GM23338 (cell line): ENCODE results near the gene MTFR1L. TPM values are rescaled to one million over a fixed set of nuclear protein-coding genes. Genes with fewer than 3 reads are reported as not detected.

ENCODE experiments used
- ATAC-seq: fragments of 200-7000 bp; cut with Tn5 transposase; 3 replicates; pipeline ENCODE4 v1.9.1; 2020
- DNase-seq: peaks from one replicate; pipeline ENCODE4 v3.0.0-alpha.2; 2015; ENCODE audit warnings: low spot score
- H2AFZ ChIP-seq: fragments of 200-600 bp; sonication (generic); 2 replicates; pipeline ENCODE4 v1.8.0; 2016; ENCODE audit warnings: antibody characterized with exemption, mild to moderate bottlenecking, moderate library complexity
- H3F3A ChIP-seq: fragments of 200-600 bp; sonication (generic); replicated peaks from 2 replicates; pipeline ENCODE4 v1.8.0; 2017; ENCODE audit warnings: antibody characterized with exemption, mixed run types, low read depth
- H3K27ac ChIP-seq: fragments of 200-600 bp; sonication (generic); 2 replicates; pipeline ENCODE4 v1.6.1; 2016; ENCODE audit warnings: low read depth
- H3K27me3 ChIP-seq: fragments of 200-600 bp; sonication (generic); 2 replicates; pipeline ENCODE4 v1.8.0; 2016; ENCODE audit warnings: mild to moderate bottlenecking, mixed run types, moderate library complexity; ENCODE audit not compliant: insufficient read depth
- H3K36me3 ChIP-seq: fragments of 200-600 bp; sonication (generic); 2 replicates; pipeline ENCODE4 v1.8.0; 2016; ENCODE audit warnings: mild to moderate bottlenecking; ENCODE audit not compliant: insufficient read depth
- H3K4me1 ChIP-seq: fragments of 200-600 bp; sonication (generic); 2 replicates; pipeline ENCODE4 v1.8.0; 2016; ENCODE audit warnings: mild to moderate bottlenecking, moderate library complexity; ENCODE audit not compliant: insufficient read depth
- H3K4me2 ChIP-seq: fragments of 200-600 bp; sonication (generic); 2 replicates; pipeline ENCODE4 v1.7.1; 2017; ENCODE audit warnings: mixed run types
- H3K4me3 ChIP-seq: fragments of 200-600 bp; sonication (generic); 2 replicates; pipeline ENCODE4 v1.6.1; 2016; ENCODE audit warnings: mixed run types
- H3K79me2 ChIP-seq: fragments of 200-600 bp; sonication (generic); replicated peaks from 2 replicates; pipeline ENCODE4 v1.8.0; 2017; ENCODE audit warnings: mild to moderate bottlenecking; ENCODE audit not compliant: insufficient read depth
- H3K9me2 ChIP-seq: fragments of 200-600 bp; sonication (generic); 2 replicates; pipeline ENCODE4 v1.8.0; 2017; ENCODE audit not compliant: insufficient read depth
- H4K20me1 ChIP-seq: fragments of 200-600 bp; sonication (generic); replicated peaks from 2 replicates; pipeline ENCODE4 v1.8.0; 2017; ENCODE audit warnings: mild to moderate bottlenecking; ENCODE audit not compliant: insufficient read depth
- H3K27ac Mint-ChIP-seq: 2 replicates; pipeline ENCODE4 v1.8.0; 2020; ENCODE audit warnings: inconsistent platforms, mild to moderate bottlenecking, moderate library complexity, mixed read lengths
- H3K27me3 Mint-ChIP-seq: 3 replicates; pipeline ENCODE4 v1.8.0; 2022; ENCODE audit warnings: low read depth, mild to moderate bottlenecking, moderate library complexity, mixed read lengths, inconsistent platforms; ENCODE audit not compliant: insufficient read depth, poor library complexity
- H3K36me3 Mint-ChIP-seq: 3 replicates; pipeline ENCODE4 v1.8.0; 2021; ENCODE audit warnings: low read depth, mild to moderate bottlenecking, inconsistent platforms, moderate library complexity, mixed read lengths
- H3K4me1 Mint-ChIP-seq: 3 replicates; pipeline ENCODE4 v1.8.0; 2020; ENCODE audit warnings: mild to moderate bottlenecking, inconsistent platforms, mixed read lengths
- H3K4me3 Mint-ChIP-seq: 3 replicates; pipeline ENCODE4 v1.8.0; 2021; ENCODE audit warnings: moderate library complexity, mild to moderate bottlenecking, inconsistent platforms, mixed read lengths
- H3K9me3 Mint-ChIP-seq: 3 replicates; pipeline ENCODE4 v1.8.0; 2020; ENCODE audit warnings: moderate library complexity, mild to moderate bottlenecking, inconsistent platforms, mixed read lengths
- CREB1 ChIP-seq: fragments of 250-450 bp; sonication (Bioruptor Pico); IDR thresholded peaks from 2 replicates; pipeline ENCODE4 v1.5.0; 2020; ENCODE audit warnings: low read depth, mild to moderate bottlenecking, moderate library complexity
- EZH2 ChIP-seq: fragments of 200-600 bp; sonication (generic); IDR thresholded peaks from one replicate; pipeline ENCODE4 v1.8.0; 2017; ENCODE audit warnings: antibody characterized with exemption, mild to moderate bottlenecking, low read depth; ENCODE audit not compliant: unreplicated experiment
- EZH2phosphoT487 ChIP-seq: fragments of 200-600 bp; sonication (generic); IDR thresholded peaks from one replicate; pipeline ENCODE4 v1.8.1; 2018; ENCODE audit warnings: antibody characterized with exemption; ENCODE audit not compliant: unreplicated experiment
- JUNB ChIP-seq: IDR thresholded peaks from one replicate; pipeline ENCODE4 v1.6.1; 2016; ENCODE audit warnings: antibody characterized with exemption; ENCODE audit not compliant: unreplicated experiment
- POLR2AphosphoS5 ChIP-seq: IDR thresholded peaks from 2 replicates; pipeline ENCODE4 v1.6.1; 2016; ENCODE audit warnings: antibody characterized with exemption, low read depth
- ZNF331 ChIP-seq: fragments of 250-450 bp; sonication (Bioruptor Pico); IDR thresholded peaks from 2 replicates; pipeline ENCODE4 v1.5.0; 2020; ENCODE audit warnings: low read depth, mild to moderate bottlenecking, moderate library complexity
- polyA plus RNA-seq: library from polyadenylated mRNA; unstranded; fragments of >200 nt; fragmentation: Nextera tagmentation; extraction: Ambion mirVana; gene quantifications from 2 replicates; pipeline ENCODE4 v1.2.1, GENCODE V29; 2016
- total RNA-seq: library from RNA; depleted of rRNA; stranded (reverse); fragments of >200 nt; shearing (Covaris generic); gene quantifications from 2 replicates; pipeline ENCODE4 v1.2.3, GENCODE V29; 2014
- TF ChIP-seq, protein P1 (sequence below), 2 experiments: fragments of 200-600 bp in 1 of 2; sonication (generic) in 1 of 2; conservative IDR thresholded peaks; 2 replicates each; pipeline versions ENCODE4 v1.5.1 to v1.6.1; 2016 to 2017; ENCODE audit warnings: antibody characterized with exemption in 2 of 2, low read depth in 2 of 2, mild to moderate bottlenecking in 2 of 2, moderate library complexity in 1 of 2
- TF ChIP-seq, protein P2 (sequence below): fragments of 250-450 bp; sonication (Bioruptor Pico); IDR thresholded peaks from 2 replicates; pipeline ENCODE4 v1.5.0; 2020; ENCODE audit warnings: mild to moderate bottlenecking, moderate library complexity

Gene MTFR1L
- total and polyA plus RNA-seq, 2 experiments from 2014 or later: 14.8 to 22.7 TPM

DNA sequence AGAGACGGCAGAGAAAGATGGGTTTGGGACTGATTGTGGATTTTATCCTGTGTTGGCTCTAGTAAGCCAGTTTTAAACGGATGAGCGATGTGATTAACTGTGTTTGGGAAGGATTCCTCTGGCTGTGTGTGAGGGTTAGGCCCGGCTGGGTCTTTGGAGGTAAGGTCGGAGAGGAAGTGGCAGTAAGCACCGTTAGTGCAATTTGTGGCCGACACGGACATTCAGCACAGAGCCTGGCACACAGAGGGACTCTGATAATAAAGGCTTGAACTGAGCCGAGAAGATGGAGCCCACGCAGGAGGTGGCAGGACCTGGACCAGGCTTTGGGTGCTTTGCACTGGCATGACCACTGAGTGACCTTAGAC is 1.3 kb downstream of the MTFR1L start (continued):
- TF ChIP-seq, protein P1, sequence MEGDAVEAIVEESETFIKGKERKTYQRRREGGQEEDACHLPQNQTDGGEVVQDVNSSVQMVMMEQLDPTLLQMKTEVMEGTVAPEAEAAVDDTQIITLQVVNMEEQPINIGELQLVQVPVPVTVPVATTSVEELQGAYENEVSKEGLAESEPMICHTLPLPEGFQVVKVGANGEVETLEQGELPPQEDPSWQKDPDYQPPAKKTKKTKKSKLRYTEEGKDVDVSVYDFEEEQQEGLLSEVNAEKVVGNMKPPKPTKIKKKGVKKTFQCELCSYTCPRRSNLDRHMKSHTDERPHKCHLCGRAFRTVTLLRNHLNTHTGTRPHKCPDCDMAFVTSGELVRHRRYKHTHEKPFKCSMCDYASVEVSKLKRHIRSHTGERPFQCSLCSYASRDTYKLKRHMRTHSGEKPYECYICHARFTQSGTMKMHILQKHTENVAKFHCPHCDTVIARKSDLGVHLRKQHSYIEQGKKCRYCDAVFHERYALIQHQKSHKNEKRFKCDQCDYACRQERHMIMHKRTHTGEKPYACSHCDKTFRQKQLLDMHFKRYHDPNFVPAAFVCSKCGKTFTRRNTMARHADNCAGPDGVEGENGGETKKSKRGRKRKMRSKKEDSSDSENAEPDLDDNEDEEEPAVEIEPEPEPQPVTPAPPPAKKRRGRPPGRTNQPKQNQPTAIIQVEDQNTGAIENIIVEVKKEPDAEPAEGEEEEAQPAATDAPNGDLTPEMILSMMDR (conservative IDR thresholded peaks at IDR 0.05; ENCODE audit: low read depth in 2 of 2): no peak
- TF ChIP-seq ZNF331 (CRISPR knock-in tag): no peak
- TF ChIP-seq JUNB: no peak
- TF ChIP-seq, protein P2, sequence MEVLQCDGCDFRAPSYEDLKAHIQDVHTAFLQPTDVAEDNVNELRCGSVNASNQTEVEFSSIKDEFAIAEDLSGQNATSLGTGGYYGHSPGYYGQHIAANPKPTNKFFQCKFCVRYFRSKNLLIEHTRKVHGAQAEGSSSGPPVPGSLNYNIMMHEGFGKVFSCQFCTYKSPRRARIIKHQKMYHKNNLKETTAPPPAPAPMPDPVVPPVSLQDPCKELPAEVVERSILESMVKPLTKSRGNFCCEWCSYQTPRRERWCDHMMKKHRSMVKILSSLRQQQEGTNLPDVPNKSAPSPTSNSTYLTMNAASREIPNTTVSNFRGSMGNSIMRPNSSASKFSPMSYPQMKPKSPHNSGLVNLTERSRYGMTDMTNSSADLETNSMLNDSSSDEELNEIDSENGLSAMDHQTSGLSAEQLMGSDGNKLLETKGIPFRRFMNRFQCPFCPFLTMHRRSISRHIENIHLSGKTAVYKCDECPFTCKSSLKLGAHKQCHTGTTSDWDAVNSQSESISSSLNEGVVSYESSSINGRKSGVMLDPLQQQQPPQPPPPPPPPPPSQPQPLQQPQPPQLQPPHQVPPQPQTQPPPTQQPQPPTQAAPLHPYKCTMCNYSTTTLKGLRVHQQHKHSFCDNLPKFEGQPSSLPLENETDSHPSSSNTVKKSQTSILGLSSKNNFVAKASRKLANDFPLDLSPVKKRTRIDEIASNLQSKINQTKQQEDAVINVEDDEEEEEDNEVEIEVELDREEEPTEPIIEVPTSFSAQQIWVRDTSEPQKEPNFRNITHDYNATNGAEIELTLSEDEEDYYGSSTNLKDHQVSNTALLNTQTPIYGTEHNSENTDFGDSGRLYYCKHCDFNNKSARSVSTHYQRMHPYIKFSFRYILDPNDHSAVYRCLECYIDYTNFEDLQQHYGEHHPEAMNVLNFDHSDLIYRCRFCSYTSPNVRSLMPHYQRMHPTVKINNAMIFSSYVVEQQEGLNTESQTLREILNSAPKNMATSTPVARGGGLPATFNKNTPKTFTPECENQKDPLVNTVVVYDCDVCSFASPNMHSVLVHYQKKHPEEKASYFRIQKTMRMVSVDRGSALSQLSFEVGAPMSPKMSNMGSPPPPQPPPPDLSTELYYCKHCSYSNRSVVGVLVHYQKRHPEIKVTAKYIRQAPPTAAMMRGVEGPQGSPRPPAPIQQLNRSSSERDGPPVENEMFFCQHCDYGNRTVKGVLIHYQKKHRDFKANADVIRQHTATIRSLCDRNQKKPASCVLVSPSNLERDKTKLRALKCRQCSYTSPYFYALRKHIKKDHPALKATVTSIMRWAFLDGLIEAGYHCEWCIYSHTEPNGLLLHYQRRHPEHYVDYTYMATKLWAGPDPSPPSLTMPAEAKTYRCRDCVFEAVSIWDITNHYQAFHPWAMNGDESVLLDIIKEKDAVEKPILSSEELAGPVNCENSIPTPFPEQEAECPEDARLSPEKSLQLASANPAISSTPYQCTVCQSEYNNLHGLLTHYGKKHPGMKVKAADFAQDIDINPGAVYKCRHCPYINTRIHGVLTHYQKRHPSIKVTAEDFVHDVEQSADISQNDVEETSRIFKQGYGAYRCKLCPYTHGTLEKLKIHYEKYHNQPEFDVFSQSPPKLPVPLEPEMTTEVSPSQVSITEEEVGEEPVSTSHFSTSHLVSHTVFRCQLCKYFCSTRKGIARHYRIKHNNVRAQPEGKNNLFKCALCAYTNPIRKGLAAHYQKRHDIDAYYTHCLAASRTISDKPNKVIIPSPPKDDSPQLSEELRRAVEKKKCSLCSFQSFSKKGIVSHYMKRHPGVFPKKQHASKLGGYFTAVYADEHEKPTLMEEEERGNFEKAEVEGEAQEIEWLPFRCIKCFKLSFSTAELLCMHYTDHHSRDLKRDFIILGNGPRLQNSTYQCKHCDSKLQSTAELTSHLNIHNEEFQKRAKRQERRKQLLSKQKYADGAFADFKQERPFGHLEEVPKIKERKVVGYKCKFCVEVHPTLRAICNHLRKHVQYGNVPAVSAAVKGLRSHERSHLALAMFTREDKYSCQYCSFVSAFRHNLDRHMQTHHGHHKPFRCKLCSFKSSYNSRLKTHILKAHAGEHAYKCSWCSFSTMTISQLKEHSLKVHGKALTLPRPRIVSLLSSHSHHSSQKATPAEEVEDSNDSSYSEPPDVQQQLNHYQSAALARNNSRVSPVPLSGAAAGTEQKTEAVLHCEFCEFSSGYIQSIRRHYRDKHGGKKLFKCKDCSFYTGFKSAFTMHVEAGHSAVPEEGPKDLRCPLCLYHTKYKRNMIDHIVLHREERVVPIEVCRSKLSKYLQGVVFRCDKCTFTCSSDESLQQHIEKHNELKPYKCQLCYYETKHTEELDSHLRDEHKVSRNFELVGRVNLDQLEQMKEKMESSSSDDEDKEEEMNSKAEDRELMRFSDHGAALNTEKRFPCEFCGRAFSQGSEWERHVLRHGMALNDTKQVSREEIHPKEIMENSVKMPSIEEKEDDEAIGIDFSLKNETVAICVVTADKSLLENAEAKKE (CRISPR knock-in tag): no peak
- TF ChIP-seq CREB1 (CRISPR knock-in tag): no peak
- no peak for TF ChIP-seq POLR2AphosphoS5

DNA sequence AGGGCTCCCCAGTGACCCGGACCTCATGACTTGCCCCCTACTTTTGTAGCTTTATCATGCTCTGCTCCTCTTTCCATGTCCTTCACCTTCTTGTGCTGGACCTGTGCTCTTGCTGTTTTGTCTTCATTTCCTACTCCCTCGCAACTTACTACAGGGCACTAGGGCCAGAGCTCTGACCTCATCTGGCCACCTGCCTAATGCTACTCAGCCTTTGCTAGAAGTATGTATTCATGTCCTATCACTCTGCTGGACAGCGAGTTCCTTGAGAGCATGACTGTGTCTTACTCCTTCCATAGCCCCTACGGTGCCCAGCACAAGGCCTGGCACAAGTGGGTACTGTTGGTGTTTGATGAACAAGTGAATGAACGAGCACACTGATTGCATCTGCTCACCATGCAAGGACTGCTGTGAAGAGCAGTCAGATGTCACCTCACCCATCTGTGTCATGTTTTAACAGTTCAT is 1.9 kb downstream of the MTFR1L start:
- H3K4me1 Mint-ChIP-seq: peaks cover 30% of the 10 kb centered on the region
- no peak overlapping the region for H3K27ac ChIP-seq
- no peak overlapping the region for H2AFZ ChIP-seq
- H3K4me3 ChIP-seq: no peak overlapping the region; the same call in 1 of the 2 replicates
- H3K27ac Mint-ChIP-seq: no peak overlapping the region
- H3K79me2 ChIP-seq: 0 out of 2 replicates have a peak, but pooled peaks cover 2% of the 10 kb centered on the region
- H3K27me3 Mint-ChIP-seq: peaks cover 10% of the 10 kb centered on the region
- H3K36me3 ChIP-seq: no peaks in the 10 kb centered on the region
- no peak for DNase-seq
- H3K36me3 Mint-ChIP-seq: no peaks in the 10 kb centered on the region
- H3K27me3 ChIP-seq: peaks cover 13% of the 10 kb centered on the region
- peak overlapping the region; percentile 85 for H3K4me3 Mint-ChIP-seq
- no peaks in the 10 kb centered on the region for H3K9me3 Mint-ChIP-seq
- H3F3A ChIP-seq: peaks cover 18% of the 10 kb centered on the region
- no peaks in the 10 kb centered on the region for H3K9me2 ChIP-seq
- peak overlapping the region; percentile 99; the same call in 1 of the 2 replicates for H3K4me2 ChIP-seq
- no peak for ATAC-seq
- peaks cover 24% of the 10 kb centered on the region for H3K4me1 ChIP-seq
- H4K20me1 ChIP-seq: 0 out of 2 replicates have a peak, but pooled peaks cover 6% of the 10 kb centered on the region
- TF ChIP-seq EZH2 (no peak), EZH2phosphoT487 (no peak), ZNF331 (CRISPR knock-in tag) (no peak)
- TF ChIP-seq, protein P2 (CRISPR knock-in tag): no peak
